Osteoblast (primary cell): ENCODE results near the gene SMCO1. TPM values are rescaled to one million over a fixed set of nuclear protein-coding genes. Genes with fewer than 3 reads are reported as not detected.
A peak's percentile ranks its signal among the peaks of the same experiment; 100 is the strongest.
"Not testable (repeated sequence)": the region's sequence is repeated elsewhere in the genome, so short reads cannot be mapped to it uniquely, and the experiment has no call there.

Experiments
- DNase-seq: peaks from one replicate; pipeline ENCODE4 v3.0.0; 2011; ENCODE audit warnings: low spot score, mixed read lengths; ENCODE audit not compliant: insufficient read length; ENCODE audit errors: missing footprints
- H2AFZ ChIP-seq: 2 replicates; pipeline ENCODE4 v1.6.0; 2011; ENCODE audit warnings: mild to moderate bottlenecking, low read length
- H3K27ac ChIP-seq: 2 replicates; pipeline ENCODE4 v1.5.1; 2011; ENCODE audit warnings: mild to moderate bottlenecking, low read depth, low read length, moderate library complexity
- H3K27me3 ChIP-seq: 2 replicates; pipeline ENCODE4 v1.6.0; 2012; ENCODE audit warnings: mild to moderate bottlenecking, control low read depth, inconsistent platforms, low read length, moderate library complexity; ENCODE audit not compliant: insufficient read depth
- H3K36me3 ChIP-seq: 2 replicates; pipeline ENCODE4 v1.5.1; 2011; ENCODE audit warnings: mild to moderate bottlenecking, low read length, control low read depth, moderate library complexity; ENCODE audit not compliant: insufficient read depth
- H3K4me1 ChIP-seq: 2 replicates; pipeline ENCODE4 v1.5.1; 2011; ENCODE audit warnings: mild to moderate bottlenecking, low read length, control low read depth, moderate library complexity; ENCODE audit not compliant: insufficient read depth
- H3K4me2 ChIP-seq: 2 replicates; pipeline ENCODE4 v1.6.0; 2011; ENCODE audit warnings: mild to moderate bottlenecking, low read length; ENCODE audit not compliant: insufficient read depth
- H3K4me3 ChIP-seq: fragments of 200-600 bp; sonication (generic); 3 replicates; pipeline ENCODE4 v1.5.1; 2012; ENCODE audit warnings: mild to moderate bottlenecking, low read length, inconsistent platforms; ENCODE audit not compliant: insufficient read depth
- H3K79me2 ChIP-seq: 2 replicates; pipeline ENCODE4 v1.6.0; 2012; ENCODE audit warnings: mild to moderate bottlenecking, low read length, control low read depth, inconsistent platforms; ENCODE audit not compliant: insufficient read depth
- H3K9me3 ChIP-seq: 2 replicates; pipeline ENCODE4 v1.5.1; 2011; ENCODE audit warnings: low read depth, low read length, control low read depth
- H4K20me1 ChIP-seq: 2 replicates; pipeline ENCODE4 v1.6.0; 2012; ENCODE audit warnings: mild to moderate bottlenecking, low read length, control low read depth; ENCODE audit not compliant: insufficient read depth
- total RNA-seq: library from RNA; depleted of rRNA; stranded (reverse); fragments of >200 nt; gene quantifications from 2 replicates; pipeline ENCODE4 v1.2.3, GENCODE V29; 2012
- TF ChIP-seq, protein P1 (sequence below): IDR thresholded peaks from 2 replicates; pipeline ENCODE4 v1.5.1; 2011; ENCODE audit warnings: mild to moderate bottlenecking, low read depth, low read length, moderate library complexity; ENCODE audit errors: extremely low read depth

Gene SMCO1
- total RNA-seq, 1 donor = not detected

DNA sequence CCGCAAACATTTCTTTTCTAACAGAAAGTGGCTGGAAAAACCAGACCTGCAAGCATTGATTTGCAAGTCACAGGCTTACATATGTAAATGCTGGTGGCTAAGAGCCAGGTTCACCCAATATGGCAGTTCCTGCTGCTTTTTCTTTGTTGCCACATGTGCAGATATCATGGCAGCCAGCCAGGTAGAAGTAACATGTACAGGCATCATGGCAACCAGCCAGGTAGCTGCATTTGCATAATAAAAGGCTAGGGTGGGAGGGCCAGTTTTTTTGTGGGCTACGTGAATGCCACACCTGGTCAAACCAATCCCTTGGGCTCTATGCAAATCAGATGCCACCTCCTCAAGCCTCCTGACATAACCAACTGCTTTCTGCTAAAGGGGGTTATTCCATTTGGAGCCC lies 2.8 kb upstream of the SMCO1 start:
- Histone ChIP-seq H3K4me3 (no peak overlapping the region), H3K9me3 (peaks cover 15% of the 10 kb centered on the region), H2AFZ (no peak overlapping the region), H3K36me3 (no peaks in the 10 kb centered on the region), H3K4me2 (no peak overlapping the region), H3K4me1 (peaks cover 8% of the 10 kb centered on the region), H3K27ac (no peak overlapping the region), H3K27me3 (no peaks in the 10 kb centered on the region), H3K79me2 (no peaks in the 10 kb centered on the region), H4K20me1 (no peaks in the 10 kb centered on the region)
- TF ChIP-seq, protein P1, sequence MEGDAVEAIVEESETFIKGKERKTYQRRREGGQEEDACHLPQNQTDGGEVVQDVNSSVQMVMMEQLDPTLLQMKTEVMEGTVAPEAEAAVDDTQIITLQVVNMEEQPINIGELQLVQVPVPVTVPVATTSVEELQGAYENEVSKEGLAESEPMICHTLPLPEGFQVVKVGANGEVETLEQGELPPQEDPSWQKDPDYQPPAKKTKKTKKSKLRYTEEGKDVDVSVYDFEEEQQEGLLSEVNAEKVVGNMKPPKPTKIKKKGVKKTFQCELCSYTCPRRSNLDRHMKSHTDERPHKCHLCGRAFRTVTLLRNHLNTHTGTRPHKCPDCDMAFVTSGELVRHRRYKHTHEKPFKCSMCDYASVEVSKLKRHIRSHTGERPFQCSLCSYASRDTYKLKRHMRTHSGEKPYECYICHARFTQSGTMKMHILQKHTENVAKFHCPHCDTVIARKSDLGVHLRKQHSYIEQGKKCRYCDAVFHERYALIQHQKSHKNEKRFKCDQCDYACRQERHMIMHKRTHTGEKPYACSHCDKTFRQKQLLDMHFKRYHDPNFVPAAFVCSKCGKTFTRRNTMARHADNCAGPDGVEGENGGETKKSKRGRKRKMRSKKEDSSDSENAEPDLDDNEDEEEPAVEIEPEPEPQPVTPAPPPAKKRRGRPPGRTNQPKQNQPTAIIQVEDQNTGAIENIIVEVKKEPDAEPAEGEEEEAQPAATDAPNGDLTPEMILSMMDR = no peak
- no peak for DNase-seq

DNA sequence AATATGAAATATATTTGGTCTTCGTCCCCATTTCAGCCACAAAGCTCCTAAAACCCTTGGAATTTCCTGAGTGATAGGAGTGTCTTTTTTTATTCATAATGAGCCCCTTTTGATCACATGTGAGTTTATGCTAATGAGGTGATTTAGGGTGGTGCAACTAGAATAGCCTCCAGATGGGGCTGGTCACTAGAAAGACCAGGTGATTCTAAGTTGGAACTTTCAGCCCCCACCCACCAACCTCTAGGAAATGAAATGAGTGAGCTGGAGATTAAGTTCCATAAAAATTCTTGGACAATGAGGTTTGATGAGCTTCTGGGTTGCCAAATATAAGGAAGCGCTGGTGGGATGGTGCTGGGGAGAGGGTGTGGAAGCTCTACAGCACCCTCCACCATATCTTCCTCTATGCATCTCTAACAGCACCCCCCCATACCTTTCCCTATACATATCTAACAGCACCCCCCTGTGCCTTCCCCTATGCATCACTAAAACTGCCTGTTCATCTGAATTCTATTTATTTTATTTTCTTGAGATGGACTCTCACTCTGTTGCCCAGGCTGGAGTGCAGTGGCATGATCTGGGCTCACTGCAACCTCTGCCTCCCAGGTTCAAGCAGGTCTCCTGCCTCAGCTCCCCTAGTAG lies 2.1 kb upstream of the SMCO1 start:
- DNase-seq = no peak
- H3K9me3 ChIP-seq = peaks cover 15% of the 10 kb centered on the region
- no peak overlapping the region for H2AFZ ChIP-seq
- H3K79me2 ChIP-seq = no peaks in the 10 kb centered on the region
- peaks cover 8% of the 10 kb centered on the region for H3K4me1 ChIP-seq
- H4K20me1 ChIP-seq = no peaks in the 10 kb centered on the region
- H3K36me3 ChIP-seq = no peaks in the 10 kb centered on the region
- TF ChIP-seq, protein P1 = no peak
- no peak overlapping the region for H3K4me3 ChIP-seq
- no peak overlapping the region for H3K4me2 ChIP-seq
- no peak overlapping the region for H3K27ac ChIP-seq
- H3K27me3 ChIP-seq = no peaks in the 10 kb centered on the region

DNA sequence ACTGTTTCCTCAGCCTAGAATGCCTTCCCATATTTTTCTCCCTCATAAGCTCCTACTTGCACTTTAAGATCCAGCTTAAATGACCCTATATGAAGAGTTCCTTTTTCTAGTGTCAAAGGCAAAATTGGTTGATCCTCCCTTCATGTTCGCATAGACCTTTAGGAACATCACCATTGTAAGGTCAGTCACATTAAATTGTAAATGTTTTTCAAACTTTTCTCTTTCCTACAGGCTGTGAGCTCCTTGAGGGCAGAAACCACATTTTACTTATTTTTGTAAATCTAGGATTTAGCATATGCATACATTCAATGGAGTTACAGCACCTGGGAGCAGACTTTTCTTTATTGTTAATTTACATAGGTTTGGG lies 813 bp downstream of the SMCO1 start:
- H4K20me1 ChIP-seq = no peaks in the 10 kb centered on the region
- H3K27ac ChIP-seq = no peak overlapping the region
- peak overlapping the region; percentile 58 for H3K4me2 ChIP-seq
- TF ChIP-seq, protein P1 = no peak
- H3K9me3 ChIP-seq = peaks cover 4% of the 10 kb centered on the region
- H2AFZ ChIP-seq = peak overlapping the region; percentile 65
- H3K4me1 ChIP-seq = peaks cover 8% of the 10 kb centered on the region
- H3K27me3 ChIP-seq = peaks cover 3% of the 10 kb centered on the region
- DNase-seq = no peak
- no peak overlapping the region for H3K4me3 ChIP-seq
- H3K79me2 ChIP-seq = no peaks in the 10 kb centered on the region
- H3K36me3 ChIP-seq = no peaks in the 10 kb centered on the region

GRCh38 chr3:196513697-196514349 lies 1.3 kb downstream of the SMCO1 start:
- peaks cover 4% of the 10 kb centered on the region for H3K9me3 ChIP-seq
- no peak for DNase-seq
- H3K4me3 ChIP-seq = peak overlapping the region; percentile 49
- H3K36me3 ChIP-seq = no peaks in the 10 kb centered on the region
- TF ChIP-seq, protein P1 = no peak
- H2AFZ ChIP-seq = peak overlapping the region; percentile 65
- H3K4me2 ChIP-seq = peak overlapping the region; percentile 58
- H3K27me3 ChIP-seq = peaks cover 3% of the 10 kb centered on the region
- no peaks in the 10 kb centered on the region for H4K20me1 ChIP-seq
- peak overlapping the region; percentile 64 for H3K27ac ChIP-seq
- H3K4me1 ChIP-seq = peaks cover 8% of the 10 kb centered on the region
- no peaks in the 10 kb centered on the region for H3K79me2 ChIP-seq

GRCh38 chr3:196511646-196512425 lies 3.3 kb downstream of the SMCO1 start:
- H3K27me3 ChIP-seq, H4K20me1 ChIP-seq, H3K9me3 ChIP-seq: not testable (repeated sequence)

More at GRCh38 chr3:196511646-196512425, 3.3 kb downstream of the SMCO1 start:
- not testable (repeated sequence) for H3K4me3 ChIP-seq, H3K4me1 ChIP-seq, H3K79me2 ChIP-seq, H3K27ac ChIP-seq, H2AFZ ChIP-seq, H3K4me2 ChIP-seq, DNase-seq, H3K36me3 ChIP-seq
